ENCODE results near the gene SYNGR3. TPM values are rescaled to one million over a fixed set of nuclear protein-coding genes. Genes with fewer than 3 reads are reported as not detected.
"Not testable (repeated sequence)": the region's sequence is repeated elsewhere in the genome, so short reads cannot be mapped to it uniquely, and the experiment has no call there.

Gene SYNGR3
- total RNA-seq, 1 donor from 2014 or later: 5.6 TPM

GRCh38 chr16:1959269-1960039 lies 30.3 kb upstream of the SYNGR3 start, which contains the start of gene NDUFB10:
Gene NDUFB10 (plus strand): TSS chr16:1959538. CDS start chr16:1959625, 87 bp downstream.
- no peak for DNase-seq (ENCODE audit: extremely low read depth, low read depth, low spot score)

- DNase-seq (ENCODE audit: extremely low read depth, low read depth, low spot score): no peak
Observed at GRCh38 chr16:1960665-1961630, 28.8 kb upstream of the SYNGR3 start.

GRCh38 chr16:1961651-1962067 lies 28.1 kb upstream of the SYNGR3 start:
- no peak for DNase-seq (ENCODE audit: extremely low read depth, low read depth, low spot score)

- DNase-seq (ENCODE audit: extremely low read depth, low read depth, low spot score): not testable (repeated sequence)
Observed at GRCh38 chr16:1962161-1963153, 27.3 kb upstream of the SYNGR3 start.

GRCh38 chr16:1963806-1964505 lies 25.8 kb upstream of the SYNGR3 start:
- no peak for DNase-seq (ENCODE audit: extremely low read depth, low read depth, low spot score)

GRCh38 chr16:1964506-1965395 lies 25.0 kb upstream of the SYNGR3 start, which contains the start of gene RPS2:
Gene RPS2 (minus strand): TSS chr16:1964826. CDS start chr16:1964625, 201 bp downstream.
- peak; percentile 87 for DNase-seq (ENCODE audit: extremely low read depth, low read depth, low spot score)

- DNase-seq (ENCODE audit: extremely low read depth, low read depth, low spot score): no peak
Observed at GRCh38 chr16:1965396-1966001, 24.3 kb upstream of the SYNGR3 start.

- DNase-seq (ENCODE audit: extremely low read depth, low read depth, low spot score): no peak
Observed at GRCh38 chr16:1966460-1966859, 23.3 kb upstream of the SYNGR3 start, which contains the start of gene RNF151. Gene RNF151 (plus strand): TSS chr16:1966856. CDS start chr16:1966882, 26 bp downstream.

GRCh38 chr16:1968146-1968953 lies 21.4 kb upstream of the SYNGR3 start:
- no peak for DNase-seq (ENCODE audit: extremely low read depth, low read depth, low spot score)

- no peak for DNase-seq (ENCODE audit: extremely low read depth, low read depth, low spot score)
Observed at GRCh38 chr16:1971796-1972489, 17.8 kb upstream of the SYNGR3 start, which contains the start of gene TBL3. Gene TBL3 (plus strand): TSS chr16:1972053. CDS start chr16:1972165, 112 bp downstream.

- no peak for DNase-seq (ENCODE audit: extremely low read depth, low read depth, low spot score)
Observed at GRCh38 chr16:1972490-1972877, 17.3 kb upstream of the SYNGR3 start.

GRCh38 chr16:1973461-1974156 lies 16.2 kb upstream of the SYNGR3 start:
- DNase-seq (ENCODE audit: extremely low read depth, low read depth, low spot score): no peak

- DNase-seq (ENCODE audit: extremely low read depth, low read depth, low spot score): no peak
Observed at GRCh38 chr16:1974157-1975070, 15.4 kb upstream of the SYNGR3 start.

- DNase-seq (ENCODE audit: extremely low read depth, low read depth, low spot score): no peak
Observed at GRCh38 chr16:1975432-1976215, 14.1 kb upstream of the SYNGR3 start.
